Adipose tissue (tissue), 3 donors: ENCODE measurements around the gene WNT7B. TPM values are rescaled to one million over a fixed set of nuclear protein-coding genes. Genes with fewer than 3 reads are reported as not detected.

Source experiments
- H3K27ac ChIP-seq: one replicate; pipeline ENCODE4 v1.5.1; 2013; ENCODE audit warnings: low read depth, low read length
- WGBS, 3 donors: extraction: QIAGEN DNeasy Blood & Tissue Kit; methylation state at CpG; one replicate each; pipeline ENCODE4 v1.1.7; 2013; 5-methylcytosine and 5-hydroxymethylcytosine counted together
- polyA plus RNA-seq, 3 donors: library from polyadenylated mRNA; stranded (reverse); fragments of 200-250 nt; gene quantifications; one replicate each; pipeline ENCODE4 v1.2.3, GENCODE V29; 2013
- donor health status: healthy with polysubstance abuse.
- donor health status: Bipolar disorder and iron deficiency.
- donor health status: healthy.

The WNT7B gene
- polyA plus RNA-seq, 3 donors = 0.25 TPM; not detected in 2

GRCh38 chr22:45945621-45946106 is 31.3 kb downstream of the WNT7B start:
- no peak overlapping the region for H3K27ac ChIP-seq
- WGBS, 3 donors = 73 to 84% (median 79%) methylated on average over 18 of the region's 18 CpGs

GRCh38 chr22:45942787-45943493 is 34.0 kb downstream of the WNT7B start:
- whole genome bisulfite sequencing, 3 donors = 87 to 89% (median 88%) methylated on average over 31 to 32 of the region's 32 CpGs
- H3K27ac ChIP-seq = no peak overlapping the region

DNA sequence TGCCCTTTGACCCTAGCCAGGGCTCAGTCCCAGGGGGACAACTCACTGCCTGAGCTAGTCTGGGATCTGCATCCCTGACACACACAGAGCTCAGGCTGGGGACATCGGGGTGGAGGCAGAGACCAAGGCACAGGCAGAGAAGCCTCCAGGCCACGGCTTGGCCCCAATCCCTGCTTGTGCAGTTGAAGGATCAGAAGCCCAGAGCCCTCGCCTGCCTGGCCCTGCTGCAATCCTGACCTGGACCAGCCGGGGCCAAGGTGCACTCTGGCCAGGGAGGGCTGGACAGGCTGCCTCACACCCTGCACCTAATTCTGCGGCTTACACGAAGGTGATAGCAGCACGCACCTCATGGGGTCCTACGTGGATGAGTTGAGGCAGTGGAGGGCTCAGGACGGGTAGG is 34.6 kb downstream of the WNT7B start:
- H3K27ac ChIP-seq = no peak overlapping the region
- WGBS, 3 donors = 85 to 90% (median 87%) methylated on average over 9 of the region's 9 CpGs

DNA sequence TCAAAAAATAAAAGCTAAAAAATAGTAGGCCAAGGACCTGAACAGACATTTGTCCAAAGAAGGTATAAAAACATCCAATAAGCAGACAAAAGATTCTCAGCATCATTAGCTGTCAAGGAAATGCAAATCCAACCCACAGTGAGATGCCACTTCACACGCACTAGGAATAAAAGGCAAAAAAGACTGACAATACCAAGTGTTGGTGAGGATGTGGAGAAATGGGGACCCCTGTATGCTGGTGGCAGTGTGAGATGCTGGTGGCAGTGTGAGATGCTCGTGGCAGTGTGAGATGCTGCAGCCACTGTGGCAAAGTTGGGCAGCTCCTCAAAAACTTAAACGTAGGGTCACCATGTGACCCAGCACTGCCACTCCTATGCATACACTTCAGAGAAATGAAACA is 38.0 kb downstream of the WNT7B start:
- 85 to 94% (median 91%) methylated on average over 3 of the region's 3 CpGs for WGBS, 3 donors
- H3K27ac ChIP-seq = no peak overlapping the region

- WGBS, 3 donors = 93 to 97% (median 96%) methylated on average over 8 of the region's 8 CpGs
- H3K27ac ChIP-seq = no peak overlapping the region
These were observed 39.0 kb downstream of the WNT7B start for GRCh38 chr22:45937960-45938359.

- WGBS, 3 donors = 79 to 87% (median 85%) methylated on average over 6 of the region's 6 CpGs
- no peak overlapping the region for H3K27ac ChIP-seq
These were observed 41.4 kb downstream of the WNT7B start for GRCh38 chr22:45935573-45935972.

- WGBS, 3 donors = 11 to 30% (median 27%) methylated on average over 27 of the region's 27 CpGs
- no peak overlapping the region for H3K27ac ChIP-seq
These were observed 42.2 kb downstream of the WNT7B start for GRCh38 chr22:45934659-45935341.

DNA sequence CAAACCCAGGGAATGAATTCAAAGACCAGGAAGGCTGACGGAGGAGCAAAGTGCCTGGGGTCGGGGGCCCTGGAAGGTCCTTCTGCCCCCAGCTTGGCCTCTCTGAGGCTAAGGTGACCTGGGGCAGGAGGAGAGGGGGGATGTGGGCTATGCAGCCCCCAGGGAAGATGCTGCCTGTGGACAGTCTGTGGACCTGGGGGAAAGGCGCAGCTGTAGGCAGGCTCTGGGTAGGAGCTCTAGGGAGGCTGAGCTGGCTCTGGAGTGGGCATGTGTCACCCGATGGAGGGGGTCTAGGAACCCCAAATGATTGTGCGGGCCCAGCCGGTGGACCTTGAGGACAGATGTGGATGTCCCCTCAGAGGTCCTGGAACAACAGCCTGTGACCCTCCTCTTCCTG is 42.8 kb downstream of the WNT7B start:
- no peak overlapping the region for H3K27ac ChIP-seq
- 65 to 77% (median 72%) methylated on average over 6 of the region's 6 CpGs for WGBS, 3 donors

- H3K27ac ChIP-seq = no peak overlapping the region
- 82 to 88% (median 86%) methylated on average over 18 of the region's 18 CpGs for whole genome bisulfite sequencing, 3 donors
These were observed 43.3 kb downstream of the WNT7B start for GRCh38 chr22:45933506-45934167.

- WGBS, 3 donors = 56 to 80% (median 70%) methylated on average over 6 of the region's 6 CpGs
- H3K27ac ChIP-seq = no peak overlapping the region
These were observed 44.9 kb downstream of the WNT7B start for GRCh38 chr22:45932071-45932470.

GRCh38 chr22:45931042-45931441 is 45.9 kb downstream of the WNT7B start:
- no peak overlapping the region for H3K27ac ChIP-seq
- WGBS, 3 donors = 70 to 91% (median 75%) methylated on average over 38 of the region's 38 CpGs

GRCh38 chr22:45930324-45930723 is 46.6 kb downstream of the WNT7B start:
- H3K27ac ChIP-seq = no peak overlapping the region
- WGBS, 3 donors = 44 to 71% (median 58%) methylated on average over 14 of the region's 14 CpGs

DNA sequence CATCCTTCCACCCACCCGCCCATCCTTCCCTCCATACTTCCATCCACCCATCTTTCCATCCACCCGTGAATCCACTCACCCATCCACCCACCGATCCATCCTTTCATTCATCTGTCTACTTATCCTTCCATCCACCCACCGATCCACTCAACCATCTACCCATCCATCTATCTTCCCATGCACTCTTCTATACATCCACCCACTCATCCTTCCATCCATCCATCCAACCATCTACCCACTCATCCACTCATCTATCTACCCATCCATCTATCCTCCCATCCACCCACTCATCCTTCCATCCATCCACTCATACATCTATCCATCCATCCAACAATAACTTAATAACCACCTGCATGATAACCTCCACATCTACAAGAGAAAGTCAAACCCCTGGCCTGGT is 47.3 kb downstream of the WNT7B start:
- WGBS, 3 donors = 84 to 96% (median 92%) methylated on average over 4 of the region's 4 CpGs
- H3K27ac ChIP-seq = no peak overlapping the region

DNA sequence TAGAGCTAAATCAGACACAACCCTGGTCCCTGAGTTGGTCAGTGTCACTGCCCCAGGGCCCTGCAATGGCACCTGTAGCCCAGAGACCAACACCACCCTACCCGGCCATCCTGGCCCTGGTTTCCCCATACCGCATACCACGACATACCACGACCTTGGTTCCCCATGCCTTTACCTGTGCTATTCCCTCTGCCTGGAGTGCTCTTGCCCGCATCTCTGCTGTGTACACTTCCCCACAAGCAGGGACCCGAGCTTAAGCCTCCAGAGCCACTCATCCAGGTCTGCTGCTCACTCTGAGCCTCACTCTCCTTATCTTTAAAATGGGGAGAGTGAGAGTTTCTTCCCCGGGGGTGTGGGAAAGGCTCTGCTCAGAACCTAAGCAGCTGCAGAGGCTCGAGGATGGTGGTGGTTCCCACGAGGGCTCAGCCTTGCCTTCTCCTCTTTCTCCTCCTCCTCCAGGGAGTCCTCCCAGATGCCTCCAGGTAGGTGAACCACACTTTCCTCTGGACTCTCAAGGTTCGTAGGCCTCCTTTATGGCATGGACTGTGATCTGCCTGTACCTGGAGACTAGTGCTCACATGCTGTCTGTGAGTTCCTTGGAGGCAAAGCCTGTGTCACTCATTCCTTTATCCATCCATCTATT is 48.1 kb downstream of the WNT7B start:
- H3K27ac ChIP-seq = no peak overlapping the region
- 68 to 81% (median 74%) methylated on average over 10 of the region's 10 CpGs for WGBS, 3 donors

GRCh38 chr22:45927059-45927458 is 49.9 kb downstream of the WNT7B start:
- H3K27ac ChIP-seq = no peak overlapping the region
- WGBS, 3 donors = 86 to 95% (median 89%) methylated on average over 9 of the region's 9 CpGs

GRCh38 chr22:45926433-45926832 is 50.5 kb downstream of the WNT7B start:
- WGBS, 3 donors = 81 to 90% (median 82%) methylated on average over 11 of the region's 11 CpGs
- no peak overlapping the region for H3K27ac ChIP-seq

DNA sequence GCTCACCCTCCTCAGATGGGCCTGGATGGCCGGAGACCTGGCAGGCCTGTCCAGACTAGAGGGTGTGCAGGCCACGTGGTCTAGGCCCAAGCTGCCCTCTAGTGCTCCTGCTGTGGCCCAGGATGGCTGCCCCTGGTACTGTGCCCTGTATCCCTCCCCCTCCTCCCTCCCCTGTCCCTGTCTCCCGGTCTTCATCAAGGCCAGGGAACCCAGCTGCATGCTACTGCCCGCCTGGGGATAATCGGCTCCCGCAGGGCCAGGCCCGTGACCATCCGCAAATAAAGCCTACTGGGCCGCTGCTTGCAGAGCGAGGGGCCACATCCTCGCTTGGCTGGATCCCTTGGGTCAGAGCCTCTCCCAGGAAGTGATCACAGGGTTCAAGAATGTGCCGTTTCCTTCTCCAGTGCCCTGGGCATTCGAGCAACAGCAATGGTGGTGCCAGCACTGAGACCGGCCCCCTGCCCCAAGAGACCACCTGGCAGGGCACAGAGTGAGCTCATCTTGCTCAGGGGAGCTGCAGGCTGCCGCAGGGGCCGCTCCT is 51.1 kb downstream of the WNT7B start:
- WGBS, 3 donors = 82 to 89% (median 86%) methylated on average over 16 of the region's 16 CpGs
- no peak overlapping the region for H3K27ac ChIP-seq

DNA sequence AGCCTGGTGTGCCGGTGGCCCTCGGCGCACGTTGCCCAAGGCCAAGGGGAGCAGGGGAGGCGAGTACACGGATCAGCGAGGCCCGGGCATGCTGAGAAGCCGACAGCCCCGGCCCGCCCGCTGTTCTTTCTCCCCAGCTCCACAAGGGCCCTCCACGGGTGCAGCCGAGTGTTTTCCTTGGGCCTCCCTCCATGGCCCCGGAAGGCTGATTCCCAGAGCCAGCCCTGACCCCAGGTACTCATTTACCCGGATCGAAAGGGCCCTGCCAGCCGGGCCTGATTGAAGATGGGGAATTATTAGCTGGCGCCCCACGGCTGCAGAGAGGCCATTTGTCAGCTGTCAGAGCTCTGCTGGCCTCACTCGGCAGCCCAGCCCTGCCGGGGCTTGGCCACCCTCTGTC is 53.1 kb downstream of the WNT7B start:
- 20 to 55% (median 42%) methylated on average over 22 of the region's 22 CpGs for WGBS, 3 donors
- H3K27ac ChIP-seq = no peak overlapping the region

DNA sequence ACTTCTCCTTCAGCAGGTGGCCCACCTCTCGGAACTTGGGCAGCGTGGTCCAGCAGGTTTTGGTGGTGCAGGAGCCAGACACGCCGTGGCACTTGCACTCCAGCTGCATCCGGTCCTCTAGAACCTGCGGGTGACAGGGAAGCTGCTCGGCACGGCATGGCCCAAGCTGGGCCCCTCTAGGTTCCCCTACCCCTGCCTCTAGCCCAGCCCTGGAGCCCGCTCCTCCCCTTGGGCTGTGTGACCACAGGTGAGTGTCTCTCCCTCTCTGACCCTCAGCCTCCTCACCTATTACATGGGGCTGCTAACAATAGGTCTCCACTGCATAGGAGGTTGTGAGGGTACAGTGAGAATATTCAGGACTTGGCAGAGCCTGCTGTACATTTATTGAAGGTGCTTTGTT is 53.8 kb downstream of the WNT7B start:
- 84 to 97% (median 85%) methylated on average over 9 of the region's 9 CpGs for WGBS, 3 donors
- no peak overlapping the region for H3K27ac ChIP-seq
